Activated T-helper 2 cell treated with anti-CD3 and anti-CD28 coated beads, Interferon-gamma antibody, Interleukin-2, Interleukin-4, amounts not matched to agents 10 μg/mL and 5 μg/mL and 100 μg/mL, durations not matched to agents 14 hours and 24 hours and 36 hours (primary cell): Measurements from ENCODE around the gene LCN2. TPM values are rescaled to one million over a fixed set of nuclear protein-coding genes. Genes with fewer than 3 reads are reported as not detected.

Experiments
- DNase-seq: peaks from one replicate; pipeline ENCODE4 v3.0.0; 2021; ENCODE audit warnings: low spot score
- H3K27ac Mint-ChIP-seq: one replicate; pipeline ENCODE4 v1.8.0; 2021; ENCODE audit warnings: mixed read lengths
- H3K27me3 Mint-ChIP-seq: one replicate; pipeline ENCODE4 v1.8.0; 2021; ENCODE audit warnings: low read depth, mixed read lengths
- H3K36me3 Mint-ChIP-seq: one replicate; pipeline ENCODE4 v1.8.0; 2021; ENCODE audit warnings: low read depth, mixed read lengths
- H3K4me1 Mint-ChIP-seq: one replicate; pipeline ENCODE4 v1.8.0; 2021; ENCODE audit warnings: low read depth, mixed read lengths
- H3K4me3 Mint-ChIP-seq: one replicate; pipeline ENCODE4 v1.8.0; 2021; ENCODE audit warnings: low read depth, mild to moderate bottlenecking, moderate library complexity, mixed read lengths
- H3K9me3 Mint-ChIP-seq: one replicate; pipeline ENCODE4 v1.8.0; 2021; ENCODE audit warnings: mixed read lengths
- intact Hi-C: fragments of 100-400 bp; cut with micrococcal nuclease; formaldehyde crosslinking; loops from one replicate; pipeline ENCODE4 v1.15.1; 2023
- total RNA-seq: library from RNA; stranded (reverse); gene quantifications from 2 replicates; pipeline ENCODE4 v1.2.3, GENCODE V29; 2022

LCN2 gene
- total RNA-seq, 1 donor from 2014 or later: not detected

- intact Hi-C loops: no loop called here
- H3K27me3 Mint-ChIP-seq: no peaks in the 10 kb centered on the region
- no peaks in the 10 kb centered on the region for H3K9me3 Mint-ChIP-seq
- H3K36me3 Mint-ChIP-seq: no peaks in the 10 kb centered on the region
- H3K27ac Mint-ChIP-seq: no peak overlapping the region
- no peak for DNase-seq
- H3K4me3 Mint-ChIP-seq: no peak overlapping the region
- peaks cover 4% of the 10 kb centered on the region for H3K4me1 Mint-ChIP-seq
Observed at GRCh38 chr9:128141604-128142003, 7.6 kb upstream of the LCN2 start.

GRCh38 chr9:128142061-128142460 is 7.2 kb upstream of the LCN2 start:
- DNase-seq: peak; percentile 37
- Mint-ChIP-seq H3K36me3 (no peaks in the 10 kb centered on the region), H3K4me3 (no peak overlapping the region), H3K9me3 (no peaks in the 10 kb centered on the region), H3K27ac (peak overlapping the region; percentile 58), H3K4me1 (peaks cover 4% of the 10 kb centered on the region), H3K27me3 (no peaks in the 10 kb centered on the region)
- intact Hi-C loops: no loop called here

DNA sequence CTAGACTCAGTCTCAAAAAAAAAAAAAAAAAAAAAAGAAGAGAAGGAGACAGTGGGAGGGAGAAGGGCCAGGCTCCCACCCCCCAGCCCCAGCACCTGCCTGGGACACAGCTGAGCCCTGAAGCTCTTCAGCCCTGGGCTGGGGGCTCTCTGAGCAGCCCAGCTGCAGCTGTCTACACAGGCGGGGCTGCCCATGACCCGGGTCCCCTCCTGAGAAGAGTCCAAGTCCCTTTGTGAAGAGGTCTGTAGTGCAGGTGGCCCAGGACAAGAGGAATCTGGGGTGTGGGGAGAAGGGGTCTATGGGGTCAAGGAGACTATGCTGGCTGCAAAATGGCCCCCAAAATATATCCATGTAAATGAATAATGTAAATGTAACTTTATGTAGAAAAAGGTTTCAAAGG is 6.7 kb upstream of the LCN2 start:
- Mint-ChIP-seq H3K27ac (no peak overlapping the region), H3K9me3 (no peaks in the 10 kb centered on the region), H3K36me3 (no peaks in the 10 kb centered on the region), H3K4me1 (peaks cover 4% of the 10 kb centered on the region), H3K27me3 (no peaks in the 10 kb centered on the region), H3K4me3 (no peak overlapping the region)
- no peak for DNase-seq
- intact Hi-C loops: no loop called here

DNA sequence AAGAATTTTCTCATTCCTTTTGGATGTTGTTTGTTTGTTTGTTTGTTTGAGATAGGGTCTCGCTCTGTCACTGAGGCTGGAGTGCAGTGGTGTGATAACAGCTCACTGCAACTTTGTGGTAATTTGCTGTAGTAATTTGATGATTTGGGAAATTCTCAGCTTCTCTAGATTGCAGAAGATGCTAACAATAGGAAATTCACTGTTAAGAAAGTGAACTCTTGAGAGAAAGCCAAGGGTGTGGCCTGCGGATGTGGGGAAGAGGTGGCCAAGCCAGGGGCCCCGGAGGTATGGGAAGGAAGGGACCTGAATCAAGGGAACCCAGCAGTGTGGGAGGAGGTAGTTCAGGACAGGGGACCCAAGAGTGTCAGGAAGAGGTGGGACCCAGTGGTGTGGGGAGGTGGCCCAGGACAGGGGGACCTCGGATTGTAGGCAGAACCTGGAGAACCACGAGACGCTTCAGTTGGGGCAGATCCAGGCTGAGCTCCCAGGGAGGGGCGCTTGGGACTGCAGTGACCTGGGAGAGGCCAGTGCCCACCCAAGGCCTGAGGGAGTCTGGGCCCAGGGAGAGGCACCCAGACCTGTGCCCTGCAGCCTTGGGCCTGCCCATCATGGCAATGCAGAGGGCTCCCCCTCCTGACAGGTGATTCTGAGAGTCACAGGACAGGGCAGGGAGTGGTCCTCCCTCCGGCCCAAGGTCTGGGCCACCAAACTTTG is 5.6 kb upstream of the LCN2 start:
- Mint-ChIP-seq H3K4me3 (no peak overlapping the region), H3K27ac (no peak overlapping the region), H3K27me3 (no peaks in the 10 kb centered on the region), H3K4me1 (peaks cover 4% of the 10 kb centered on the region), H3K36me3 (no peaks in the 10 kb centered on the region), H3K9me3 (no peaks in the 10 kb centered on the region)
- intact Hi-C loops: no loop called here
- DNase-seq: no peak

DNA sequence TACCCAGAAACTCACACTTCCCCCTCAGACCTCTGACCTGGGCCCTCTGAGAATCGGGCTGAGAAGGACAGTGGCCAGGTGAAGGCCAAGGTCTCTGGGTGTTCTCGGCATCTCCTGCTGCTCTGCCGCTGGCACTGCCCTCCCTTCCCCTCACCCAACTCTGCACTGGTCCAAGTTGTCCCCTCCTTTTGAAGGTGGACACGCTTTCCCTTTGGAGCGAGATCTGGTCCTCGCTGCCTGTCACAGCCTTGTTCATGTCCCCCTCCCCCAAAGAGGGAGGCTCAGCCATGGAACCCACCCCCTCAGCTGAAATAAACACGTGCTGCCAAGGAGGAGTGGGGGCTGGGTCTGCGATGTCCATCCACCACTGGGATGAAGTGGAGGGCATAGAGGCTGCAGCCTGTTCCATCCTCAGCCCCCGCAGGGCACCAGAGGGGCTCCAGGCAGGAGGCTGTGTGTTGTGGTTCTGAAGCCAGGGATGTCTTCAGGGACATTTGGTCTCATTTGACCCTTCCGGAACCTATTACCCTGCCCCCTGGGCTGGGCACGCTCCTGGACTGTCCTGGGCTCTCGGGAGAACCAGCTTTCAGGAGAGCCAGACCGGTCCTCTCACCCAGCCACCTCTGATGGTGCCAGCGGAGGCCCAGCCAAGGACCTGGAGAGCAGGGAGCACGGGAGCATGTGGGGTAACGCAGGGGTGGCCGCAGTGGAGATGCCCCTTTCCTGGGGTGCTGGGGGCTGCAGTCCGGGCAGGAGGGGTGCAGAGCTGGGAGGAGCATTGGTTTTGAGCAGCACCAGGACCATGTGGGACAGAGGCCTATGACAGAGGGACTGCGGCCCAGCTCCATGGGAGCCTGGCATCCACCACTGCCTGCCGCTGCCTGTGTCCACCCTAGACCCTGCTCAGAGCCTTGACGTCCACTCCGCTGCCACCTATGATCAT is 4.7 kb upstream of the LCN2 start:
- no peak overlapping the region for H3K27ac Mint-ChIP-seq
- DNase-seq: no peak
- intact Hi-C loops: no loop called here
- peaks cover 4% of the 10 kb centered on the region for H3K4me1 Mint-ChIP-seq
- no peaks in the 10 kb centered on the region for H3K9me3 Mint-ChIP-seq
- no peaks in the 10 kb centered on the region for H3K36me3 Mint-ChIP-seq
- no peaks in the 10 kb centered on the region for H3K27me3 Mint-ChIP-seq
- H3K4me3 Mint-ChIP-seq: no peak overlapping the region

DNA sequence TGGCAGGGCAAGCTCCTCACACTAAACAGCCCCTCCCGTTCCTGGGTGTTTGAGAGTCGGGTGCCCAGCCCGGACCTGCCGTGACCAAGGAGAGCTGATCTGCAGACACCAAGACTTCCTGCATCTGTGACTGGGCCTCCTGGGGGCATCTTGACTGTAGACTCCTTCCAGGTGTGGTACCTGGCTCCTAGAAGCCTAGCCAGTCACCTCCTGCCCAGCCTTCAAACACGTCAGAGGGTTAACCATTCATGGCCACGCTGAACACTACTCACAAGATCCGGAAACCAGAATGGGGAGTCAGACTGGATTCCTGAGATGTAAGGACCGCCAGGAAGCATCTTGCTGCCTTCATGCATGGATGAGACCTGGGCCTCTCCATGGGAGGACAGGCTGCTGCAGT is 3.7 kb upstream of the LCN2 start:
- intact Hi-C loops: no loop called here
- Mint-ChIP-seq H3K4me1 (peaks cover 7% of the 10 kb centered on the region), H3K9me3 (no peaks in the 10 kb centered on the region), H3K27ac (no peak overlapping the region), H3K4me3 (no peak overlapping the region), H3K27me3 (no peaks in the 10 kb centered on the region), H3K36me3 (no peaks in the 10 kb centered on the region)
- DNase-seq: no peak

- H3K36me3 Mint-ChIP-seq: no peaks in the 10 kb centered on the region
- H3K27me3 Mint-ChIP-seq: no peaks in the 10 kb centered on the region
- intact Hi-C loops: no loop called here
- H3K4me1 Mint-ChIP-seq: peaks cover 7% of the 10 kb centered on the region
- H3K27ac Mint-ChIP-seq: no peak overlapping the region
- no peak overlapping the region for H3K4me3 Mint-ChIP-seq
- no peak for DNase-seq
- no peaks in the 10 kb centered on the region for H3K9me3 Mint-ChIP-seq
Observed at GRCh38 chr9:128145951-128146351, 3.3 kb upstream of the LCN2 start.

DNA sequence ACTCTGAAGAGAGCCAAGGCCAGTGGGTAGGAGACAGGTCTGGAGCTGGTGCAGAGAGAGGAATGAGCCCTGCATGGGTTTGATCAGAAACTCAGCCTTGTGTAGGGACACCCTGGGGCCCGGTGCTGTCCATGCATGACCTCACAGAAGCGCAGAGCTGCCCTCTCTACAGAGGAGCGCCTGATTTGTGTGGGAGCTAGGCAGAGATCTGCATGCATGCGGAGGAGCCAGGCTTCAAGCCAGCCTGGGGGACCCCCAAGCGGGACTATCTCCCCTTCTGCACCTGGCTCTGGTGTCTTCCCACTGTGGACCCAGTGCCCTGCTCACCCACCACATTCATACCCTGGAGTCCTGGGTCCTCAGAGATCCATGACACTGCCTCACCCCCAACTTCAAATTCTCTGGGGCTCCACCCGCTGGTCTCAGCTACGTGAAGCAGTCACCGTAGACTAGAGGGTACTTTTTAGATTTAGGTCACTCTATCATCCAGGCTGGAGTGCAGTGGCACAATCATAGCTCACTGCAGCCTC is 2.6 kb upstream of the LCN2 start:
- peaks cover 7% of the 10 kb centered on the region for H3K4me1 Mint-ChIP-seq
- DNase-seq: no peak
- no peak overlapping the region for H3K4me3 Mint-ChIP-seq
- H3K36me3 Mint-ChIP-seq: no peaks in the 10 kb centered on the region
- no peaks in the 10 kb centered on the region for H3K27me3 Mint-ChIP-seq
- no peak overlapping the region for H3K27ac Mint-ChIP-seq
- no peaks in the 10 kb centered on the region for H3K9me3 Mint-ChIP-seq
- intact Hi-C loops: no loop called here

- H3K36me3 Mint-ChIP-seq: no peaks in the 10 kb centered on the region
- DNase-seq: no peak
Observed at GRCh38 chr9:128148509-128149000, 698 bp upstream of the LCN2 start.

DNA sequence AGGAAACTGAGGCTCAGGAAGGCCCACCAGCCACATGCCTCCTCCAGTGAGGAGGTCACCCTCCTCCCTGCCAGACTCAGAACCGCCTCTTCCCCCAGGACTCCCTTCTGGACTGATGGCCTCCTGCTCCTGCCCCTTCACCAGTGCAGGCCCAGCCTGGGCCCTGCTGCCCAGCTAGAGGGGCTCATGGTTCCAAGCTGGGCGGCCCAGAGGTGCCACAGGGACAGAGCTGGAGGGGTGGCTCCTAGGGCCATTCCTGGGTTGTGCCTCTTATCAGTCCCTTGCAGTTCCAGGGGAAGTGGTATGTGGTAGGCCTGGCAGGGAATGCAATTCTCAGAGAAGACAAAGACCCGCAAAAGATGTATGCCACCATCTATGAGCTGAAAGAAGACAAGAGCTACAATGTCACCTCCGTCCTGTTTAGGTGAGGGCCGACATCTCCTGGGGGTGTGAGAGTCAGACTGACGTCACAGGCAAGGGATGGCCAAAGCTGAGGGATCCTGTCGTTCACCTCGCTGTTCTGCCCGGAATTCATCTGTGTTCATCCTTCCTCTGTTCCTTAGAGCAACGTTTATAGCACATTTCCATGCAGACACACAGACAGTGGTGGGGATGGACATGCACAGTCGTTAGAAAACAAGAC is 819 bp downstream of the LCN2 start:
- no peaks in the 10 kb centered on the region for H3K36me3 Mint-ChIP-seq
- H3K4me3 Mint-ChIP-seq: no peak overlapping the region
- no peak for DNase-seq
- intact Hi-C loops: no loop called here
- H3K9me3 Mint-ChIP-seq: no peaks in the 10 kb centered on the region
- peaks cover 3% of the 10 kb centered on the region for H3K4me1 Mint-ChIP-seq
- no peak overlapping the region for H3K27ac Mint-ChIP-seq
- H3K27me3 Mint-ChIP-seq: no peaks in the 10 kb centered on the region

More at GRCh38 chr9:128148509-128149000, 698 bp upstream of the LCN2 start:
- intact Hi-C loops: no loop called here
- Mint-ChIP-seq H3K9me3 (no peaks in the 10 kb centered on the region), H3K4me1 (peaks cover 3% of the 10 kb centered on the region), H3K27me3 (no peaks in the 10 kb centered on the region), H3K27ac (no peak overlapping the region), H3K4me3 (no peak overlapping the region)

- no peak overlapping the region for H3K27ac Mint-ChIP-seq
- intact Hi-C loops: no loop called here
- no peaks in the 10 kb centered on the region for H3K27me3 Mint-ChIP-seq
- H3K4me1 Mint-ChIP-seq: peaks cover 3% of the 10 kb centered on the region
- no peak overlapping the region for H3K4me3 Mint-ChIP-seq
- H3K36me3 Mint-ChIP-seq: no peaks in the 10 kb centered on the region
- no peak for DNase-seq
- H3K9me3 Mint-ChIP-seq: no peaks in the 10 kb centered on the region
Observed at GRCh38 chr9:128150594-128151308, 1.5 kb downstream of the LCN2 start.
